K562 treated with DMSO at 1 percent for 12 hours (cell line): ENCODE results near the gene CYB5R4. TPM values are rescaled to one million over a fixed set of nuclear protein-coding genes. Genes with fewer than 3 reads are reported as not detected.

Experiments used
- total RNA-seq: library from RNA; unstranded; fragments of 300-600 nt; gene quantifications from 2 replicates; pipeline ENCODE4 v1.2.3, GENCODE V29; 2022; ENCODE audit not compliant: insufficient read depth

CYB5R4 gene, protein sequence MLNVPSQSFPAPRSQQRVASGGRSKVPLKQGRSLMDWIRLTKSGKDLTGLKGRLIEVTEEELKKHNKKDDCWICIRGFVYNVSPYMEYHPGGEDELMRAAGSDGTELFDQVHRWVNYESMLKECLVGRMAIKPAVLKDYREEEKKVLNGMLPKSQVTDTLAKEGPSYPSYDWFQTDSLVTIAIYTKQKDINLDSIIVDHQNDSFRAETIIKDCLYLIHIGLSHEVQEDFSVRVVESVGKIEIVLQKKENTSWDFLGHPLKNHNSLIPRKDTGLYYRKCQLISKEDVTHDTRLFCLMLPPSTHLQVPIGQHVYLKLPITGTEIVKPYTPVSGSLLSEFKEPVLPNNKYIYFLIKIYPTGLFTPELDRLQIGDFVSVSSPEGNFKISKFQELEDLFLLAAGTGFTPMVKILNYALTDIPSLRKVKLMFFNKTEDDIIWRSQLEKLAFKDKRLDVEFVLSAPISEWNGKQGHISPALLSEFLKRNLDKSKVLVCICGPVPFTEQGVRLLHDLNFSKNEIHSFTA
- total RNA-seq, result 6.6 and 7.6 TPM in 2 replicates

DNA sequence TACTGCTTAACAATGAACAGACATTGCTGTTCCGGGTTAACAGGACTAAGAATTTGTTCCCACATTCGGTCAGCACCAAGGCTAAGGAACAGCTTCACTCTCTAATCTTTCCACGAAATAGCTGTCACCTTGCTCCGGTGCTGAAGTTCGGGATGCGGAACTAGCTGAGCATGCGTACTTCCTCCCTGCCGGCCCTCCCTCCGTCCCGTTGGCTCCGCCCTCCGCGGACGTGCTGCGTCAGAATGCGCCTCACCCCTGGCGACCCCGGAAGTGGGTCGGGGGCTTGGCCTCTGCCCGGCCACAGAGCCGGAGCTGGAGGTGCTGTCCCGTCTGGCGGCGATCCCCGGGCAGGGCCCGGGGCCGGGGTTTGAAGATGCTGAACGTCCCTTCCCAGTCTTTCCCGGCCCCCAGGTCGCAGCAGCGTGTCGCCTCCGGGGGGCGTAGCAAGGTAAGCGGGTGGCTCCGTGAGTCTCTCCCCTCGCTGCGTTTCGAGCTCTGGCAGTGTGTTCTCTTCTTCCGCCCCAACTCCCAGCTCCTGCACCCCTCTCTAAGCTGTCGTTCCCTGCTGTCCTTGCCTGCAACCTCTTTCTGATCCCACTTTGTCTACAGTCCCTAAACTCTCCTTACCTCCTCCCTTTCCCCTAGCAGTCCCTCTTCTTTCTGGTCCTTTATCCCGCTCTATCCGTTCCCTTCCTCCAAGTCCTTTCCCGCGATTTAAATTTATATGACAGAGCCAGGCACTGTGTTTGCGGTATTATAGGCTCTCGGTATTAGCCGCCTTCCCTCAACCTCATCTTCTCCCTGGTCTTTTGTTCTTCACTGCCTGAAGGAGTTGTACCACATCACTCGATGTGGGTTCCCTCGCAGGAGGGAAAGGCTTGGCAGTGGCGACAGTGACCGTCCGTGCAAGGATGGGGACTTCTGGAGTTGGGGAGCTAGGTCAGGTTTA lies at the start of gene CYB5R4:
TSS of gene CYB5R4 (plus strand) at position 280 of the 949 bp plus-strand sequence. CDS start at position 374, 94 bp downstream.

DNA sequence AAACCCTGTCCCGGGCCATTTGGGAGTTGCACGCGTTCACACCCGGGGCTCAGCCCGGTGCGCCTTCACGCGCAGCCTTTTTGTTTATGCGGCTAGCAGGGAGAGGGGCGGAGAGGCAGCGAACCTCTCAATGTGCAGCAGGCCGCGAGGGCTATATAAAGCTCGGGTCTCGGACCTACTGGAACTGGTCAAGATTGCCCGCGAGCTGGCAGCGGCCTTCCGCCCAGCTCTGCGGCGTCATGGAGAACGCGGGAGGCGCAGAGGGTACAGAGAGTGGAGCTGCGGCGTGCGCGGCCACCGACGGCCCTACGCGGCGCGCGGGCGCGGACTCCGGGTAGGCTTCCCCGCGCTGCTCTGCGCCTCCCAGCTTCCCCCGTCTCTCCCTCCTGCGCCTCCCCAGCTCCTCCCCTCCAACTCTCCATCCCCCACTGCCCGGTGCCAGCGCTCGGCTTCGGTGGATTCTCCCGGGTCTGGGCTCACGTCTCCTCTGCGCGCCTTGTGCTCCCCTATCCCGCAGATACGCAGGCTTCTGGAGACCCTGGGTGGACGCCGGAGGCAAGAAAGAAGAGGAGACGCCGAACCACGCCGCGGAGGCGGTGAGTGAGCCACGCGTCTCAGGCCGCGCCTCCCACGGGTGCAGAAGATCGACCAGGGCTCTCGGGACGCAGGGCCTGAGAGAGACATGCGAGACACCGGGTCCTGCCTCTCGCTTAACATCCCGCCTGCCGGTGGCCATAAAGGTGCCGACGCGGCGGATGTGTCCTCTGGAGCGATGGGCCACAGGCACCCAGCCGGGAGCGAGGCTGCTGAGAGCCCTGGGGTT lies 6.1 kb upstream of the CYB5R4 start, which contains the start of gene RIPPLY2:
TSS of gene RIPPLY2 (plus strand) at position 183 of the 823 bp plus-strand sequence. CDS start at position 240, 57 bp downstream.

Other genes starting within 250 kb of the CYB5R4 start
- gene SNAP91, start 150.6 kb upstream of the CYB5R4 start, total RNA-seq, result not detected in 2 replicates
- not detected in 2 replicates for gene RIPPLY2, start 6.3 kb upstream of the CYB5R4 start, total RNA-seq
- 4.8 and 9.7 TPM in 2 replicates for gene MRAP2, start 174.1 kb downstream of the CYB5R4 start, total RNA-seq